GM19240 (cell line): ENCODE results near the gene ATAD3B.
"Not testable (repeated sequence)": the region's sequence is repeated elsewhere in the genome, so short reads cannot be mapped to it uniquely, and the experiment has no call there.

ENCODE experiments used
- DNase-seq: peaks from one replicate; pipeline ENCODE4 v3.0.0; 2011; ENCODE audit warnings: low spot score; ENCODE audit not compliant: insufficient read length

ATAD3B gene

DNA sequence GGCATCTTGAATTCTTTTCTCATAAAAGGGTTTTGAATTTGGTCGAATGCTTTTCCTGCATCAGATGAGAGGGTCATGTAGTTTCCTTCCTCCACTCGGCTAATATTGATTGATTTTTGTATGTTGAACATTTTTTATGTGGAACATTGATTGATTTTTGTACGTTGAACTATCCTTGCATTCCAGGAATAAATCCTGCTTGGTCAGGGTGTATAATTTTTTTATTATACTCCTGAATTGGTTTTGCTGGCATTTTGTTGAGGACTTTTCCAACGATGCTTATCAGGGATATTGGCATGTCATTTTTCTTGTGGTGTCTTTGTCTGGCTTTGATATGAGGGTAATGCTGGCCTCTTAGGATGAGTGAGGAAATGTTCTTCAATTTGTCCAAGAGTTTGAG, 60.4 kb downstream of the ATAD3B start:
- no peak for DNase-seq

DNA sequence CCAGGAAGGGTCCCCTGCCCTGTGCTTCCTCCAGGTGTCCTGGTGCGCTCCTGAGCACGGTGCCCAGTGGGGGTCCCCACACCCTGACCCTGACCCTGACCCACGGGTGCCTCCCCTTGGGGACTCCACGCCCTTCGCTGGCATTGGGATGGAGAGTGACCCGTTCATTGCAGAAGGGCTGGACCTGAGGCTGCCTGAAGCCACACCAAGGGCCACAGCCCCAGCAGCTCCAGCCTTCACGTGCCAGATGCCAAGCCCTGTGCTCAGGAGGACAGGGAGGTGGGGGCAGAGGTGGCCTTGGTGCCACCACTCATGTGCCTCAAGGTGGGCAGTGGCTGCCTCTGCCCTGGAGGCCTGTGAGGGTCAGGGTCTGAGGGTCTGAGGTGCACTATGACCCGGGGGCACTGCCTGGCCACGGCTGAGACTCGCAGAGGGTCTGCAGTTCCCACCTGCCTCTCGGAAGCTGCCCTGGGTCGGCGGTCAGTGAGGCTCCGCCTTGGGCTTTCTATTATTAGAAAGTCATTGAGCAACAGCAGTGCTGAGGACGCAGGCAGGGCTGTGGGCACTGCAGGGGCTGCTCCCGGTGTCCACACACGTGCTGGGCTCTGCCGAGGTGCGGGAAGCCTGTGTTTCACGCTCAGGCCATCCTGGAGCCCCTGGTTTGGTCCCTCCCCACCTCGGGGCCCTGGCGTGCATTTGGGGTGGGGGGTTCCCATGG, 61.8 kb downstream of the ATAD3B start:
- not testable (repeated sequence) for DNase-seq

DNA sequence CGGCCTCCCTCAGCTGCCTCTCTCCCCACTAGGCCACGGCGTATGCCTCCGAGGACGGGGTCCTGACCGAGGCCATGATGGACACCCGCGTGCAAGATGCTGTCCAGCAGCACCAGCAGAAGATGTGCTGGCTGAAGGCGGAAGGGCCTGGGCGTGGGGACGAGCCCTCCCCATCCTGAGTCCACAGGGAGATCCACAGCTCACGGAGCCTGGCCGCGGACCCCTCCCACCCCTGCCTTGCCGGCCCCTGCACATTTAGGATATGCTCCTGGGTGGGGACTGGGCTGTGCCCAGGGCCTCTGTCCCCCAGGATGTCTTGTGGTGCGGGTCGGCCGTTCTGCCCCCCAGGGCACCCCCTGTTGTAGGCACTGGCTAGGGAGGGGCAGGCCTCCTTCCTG, 62.3 kb downstream of the ATAD3B start:
- not testable (repeated sequence) for DNase-seq

DNA sequence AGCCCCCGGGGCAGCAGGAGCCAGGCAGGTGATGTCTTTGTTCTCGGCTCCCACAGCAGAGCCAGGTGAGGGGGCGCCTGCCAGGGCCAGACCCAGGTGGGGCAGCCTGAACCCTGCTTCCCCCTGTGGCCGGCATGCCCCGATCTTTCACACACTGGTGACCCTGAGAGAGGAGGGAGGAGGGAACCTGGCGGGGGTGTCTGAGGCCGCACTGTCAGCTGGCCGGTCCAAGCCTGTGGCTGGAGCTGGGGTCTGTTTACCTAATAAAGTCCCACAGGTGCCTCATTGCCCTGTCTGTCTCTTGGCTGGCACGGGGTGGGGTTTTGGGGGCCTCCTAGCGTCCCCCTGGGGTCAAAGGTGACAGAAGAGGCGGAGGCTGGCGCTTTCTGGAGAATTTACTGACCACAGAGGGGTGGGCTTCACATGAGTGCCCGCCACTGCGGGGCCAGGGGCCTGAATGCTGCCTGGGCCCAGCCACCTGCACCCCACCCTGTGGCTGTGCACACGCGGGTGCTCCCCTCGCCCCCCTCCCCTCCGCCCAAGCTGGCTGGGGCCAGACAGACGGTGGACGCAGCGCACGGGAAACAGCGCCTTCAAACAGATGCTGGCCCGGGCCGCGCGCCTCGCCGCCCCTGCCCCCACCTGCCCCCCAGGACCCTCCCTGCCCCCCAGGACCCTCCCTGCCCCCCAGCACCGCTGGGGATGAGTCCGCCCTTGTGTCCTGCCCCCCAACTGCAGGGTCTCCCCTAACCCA, 63.0 kb downstream of the ATAD3B start:
- no peak for DNase-seq

DNA sequence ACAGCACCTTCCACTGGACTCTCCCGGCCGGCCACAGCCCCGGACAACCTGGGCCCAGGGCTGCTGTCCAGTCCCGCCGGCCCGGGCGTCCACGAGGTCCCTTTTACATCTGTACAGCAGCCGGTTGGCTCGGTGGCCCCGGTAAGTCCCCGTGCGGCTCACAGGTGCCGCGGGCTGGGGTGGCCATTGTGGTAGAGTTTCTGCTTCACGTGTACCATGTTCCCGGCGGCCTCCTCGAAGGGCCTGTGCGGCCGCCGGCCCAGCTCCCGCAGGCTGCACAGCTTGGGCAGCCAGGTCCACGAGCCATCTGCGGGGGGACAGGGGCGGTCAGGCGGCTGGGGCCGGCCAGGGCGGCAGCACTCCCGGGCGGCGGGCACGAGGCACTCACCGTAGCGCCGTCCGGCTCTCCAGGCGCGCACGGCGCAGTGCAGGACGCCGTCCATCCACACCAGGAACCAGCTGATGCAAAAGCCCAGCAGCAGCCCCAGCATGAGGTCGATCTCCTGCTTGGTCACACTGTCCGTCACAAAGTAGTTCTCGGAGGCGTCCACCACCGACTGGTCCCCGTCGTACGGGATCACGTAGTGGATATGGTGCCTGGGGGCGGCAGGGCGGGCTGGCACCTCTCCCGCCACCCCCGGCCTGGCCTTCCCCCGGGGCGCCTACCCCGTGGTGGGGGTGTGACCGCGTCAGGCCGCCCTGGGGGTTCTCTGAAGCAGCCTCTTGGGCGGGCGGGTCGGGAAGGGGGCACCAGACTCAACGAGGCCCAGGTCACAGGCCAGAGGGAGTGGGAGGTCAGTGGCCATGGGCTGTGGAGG, 63.8 kb downstream of the ATAD3B start:
- no peak for DNase-seq

DNA sequence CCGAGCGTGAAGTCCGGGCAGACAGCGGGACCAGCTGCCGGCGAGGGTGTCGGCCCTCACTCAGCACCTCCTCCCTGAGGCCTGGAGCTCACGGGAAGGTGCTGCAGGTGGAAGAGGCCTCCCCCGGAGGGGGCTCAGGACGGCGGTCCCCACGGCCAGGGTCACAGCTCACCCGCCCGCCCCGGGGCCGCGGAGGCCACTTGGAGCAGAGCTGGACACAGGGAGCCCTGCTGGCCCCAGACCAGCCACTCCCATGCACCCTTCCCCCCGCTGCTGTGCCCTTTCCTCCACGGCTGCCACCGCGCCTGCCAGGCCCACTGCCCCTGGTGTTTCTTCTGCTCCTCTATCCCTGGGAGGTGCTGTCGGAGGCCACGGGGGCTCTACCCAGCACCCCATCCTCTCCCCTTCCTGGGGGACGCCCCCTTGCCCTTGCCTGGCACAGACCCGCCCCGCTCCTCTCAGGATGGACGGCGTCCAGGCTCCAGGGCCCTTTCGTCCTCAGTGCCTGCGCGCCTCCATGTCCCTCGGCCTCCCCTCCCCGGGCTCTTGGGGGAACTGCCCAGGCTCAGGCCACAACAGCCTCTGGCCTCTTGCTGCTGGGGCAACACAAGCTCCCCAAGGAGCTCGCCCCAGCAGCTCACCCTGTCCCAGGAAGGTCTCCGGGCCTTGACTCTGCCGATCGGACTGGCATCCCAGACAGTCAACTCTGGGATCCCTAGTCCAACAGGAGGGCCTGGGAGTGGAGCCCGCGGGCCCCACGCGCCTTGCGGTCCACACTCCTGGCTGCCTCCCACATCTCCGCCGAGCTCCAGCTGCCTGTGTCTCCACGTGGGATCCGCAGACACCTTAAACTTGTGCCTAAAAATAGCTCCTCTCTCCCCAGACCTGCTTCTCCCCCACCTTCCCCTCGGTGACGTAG, 64.7 kb downstream of the ATAD3B start:
- no peak for DNase-seq

DNA sequence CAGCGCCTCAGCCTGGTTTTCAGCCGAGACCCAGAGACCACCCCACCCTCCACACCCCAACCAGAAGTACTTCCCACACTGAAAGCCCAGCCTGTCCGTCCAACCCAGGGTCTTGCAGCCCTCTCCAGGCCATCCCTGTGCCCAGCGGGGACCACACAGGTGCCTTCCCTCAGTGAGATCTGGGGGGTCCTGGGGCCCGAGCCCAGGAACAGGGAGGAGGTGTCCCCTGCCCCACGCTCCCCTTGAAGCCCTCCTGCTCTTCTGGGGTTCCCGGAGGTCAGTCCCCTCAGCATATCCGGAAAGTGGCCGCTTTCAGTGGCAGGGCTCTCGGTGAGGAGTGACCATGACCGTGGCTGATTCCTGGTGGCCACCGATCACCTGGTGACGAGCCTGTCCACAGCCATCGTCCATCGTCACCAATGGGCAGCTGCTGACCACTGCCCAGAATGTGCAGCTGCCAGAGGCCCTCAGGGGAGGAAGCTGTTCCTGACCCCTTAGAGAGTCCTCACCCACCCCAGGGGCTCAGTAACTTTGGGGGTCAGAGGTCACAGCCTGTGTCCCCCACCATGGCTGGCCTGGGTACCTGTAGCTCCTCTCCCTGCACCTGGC, 65.5 kb downstream of the ATAD3B start:
- no peak for DNase-seq

DNA sequence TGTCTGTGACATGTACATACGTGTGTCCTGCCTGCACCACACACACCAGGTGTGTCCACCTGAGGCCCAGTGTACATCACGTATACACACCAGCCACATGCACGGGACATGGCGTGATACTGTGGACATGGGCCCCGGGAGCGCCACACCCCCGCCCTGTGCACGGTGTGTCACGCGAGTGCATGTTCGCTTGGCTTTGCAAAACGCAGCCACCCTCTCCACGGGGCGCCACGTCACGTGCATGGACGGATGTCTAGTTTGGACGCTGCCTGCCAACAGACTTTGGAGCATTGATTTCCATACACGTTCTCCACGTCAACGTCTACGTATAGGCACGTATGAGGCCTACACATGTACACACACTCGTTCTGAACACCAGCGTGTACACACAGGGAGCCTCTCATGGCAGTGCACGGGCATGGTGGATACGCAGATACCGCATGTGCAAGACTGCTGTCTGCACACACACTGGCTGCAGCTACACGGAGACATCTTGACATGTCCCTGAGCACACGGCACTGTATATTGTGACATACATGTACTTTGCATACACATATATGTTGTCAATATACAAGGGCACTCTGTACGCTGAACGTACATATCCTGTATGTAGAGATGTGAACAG, 66.2 kb downstream of the ATAD3B start:
- DNase-seq: no peak

DNA sequence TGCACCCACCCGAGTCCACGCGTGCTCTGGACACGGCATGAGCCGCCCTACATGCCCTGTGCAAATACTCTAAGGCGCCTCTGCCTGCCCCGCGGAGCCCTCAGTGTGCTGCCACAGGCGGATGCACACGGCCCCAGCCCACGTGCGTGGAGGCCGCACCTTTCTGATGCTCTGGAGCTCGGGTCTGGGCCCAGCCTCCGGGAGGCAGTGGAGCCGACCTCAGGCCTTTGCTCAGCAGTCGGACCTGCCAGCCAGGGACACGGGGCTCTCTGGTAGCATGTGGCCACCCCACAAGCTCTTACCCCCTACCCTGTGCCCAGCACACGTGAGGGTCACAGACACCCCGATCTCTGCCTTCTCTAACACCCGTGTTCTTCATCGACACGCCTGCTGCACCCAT, 66.8 kb downstream of the ATAD3B start:
- DNase-seq: no peak

DNA sequence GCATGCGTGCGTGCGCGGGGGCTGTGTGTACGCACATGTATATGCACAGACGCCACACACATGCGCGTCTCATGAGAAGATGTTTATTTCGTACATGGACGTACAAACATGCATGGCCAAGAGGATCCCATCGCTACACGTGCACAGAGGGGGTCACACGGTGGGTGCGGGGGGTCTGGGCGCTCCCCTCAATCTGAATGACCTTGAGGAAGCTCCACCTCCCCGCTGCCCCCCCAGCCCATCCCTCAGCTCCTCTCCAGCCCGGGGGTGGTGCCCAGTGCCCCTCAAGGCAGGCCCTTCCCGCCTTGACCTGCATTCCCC, 67.4 kb downstream of the ATAD3B start:
- DNase-seq: no peak

DNA sequence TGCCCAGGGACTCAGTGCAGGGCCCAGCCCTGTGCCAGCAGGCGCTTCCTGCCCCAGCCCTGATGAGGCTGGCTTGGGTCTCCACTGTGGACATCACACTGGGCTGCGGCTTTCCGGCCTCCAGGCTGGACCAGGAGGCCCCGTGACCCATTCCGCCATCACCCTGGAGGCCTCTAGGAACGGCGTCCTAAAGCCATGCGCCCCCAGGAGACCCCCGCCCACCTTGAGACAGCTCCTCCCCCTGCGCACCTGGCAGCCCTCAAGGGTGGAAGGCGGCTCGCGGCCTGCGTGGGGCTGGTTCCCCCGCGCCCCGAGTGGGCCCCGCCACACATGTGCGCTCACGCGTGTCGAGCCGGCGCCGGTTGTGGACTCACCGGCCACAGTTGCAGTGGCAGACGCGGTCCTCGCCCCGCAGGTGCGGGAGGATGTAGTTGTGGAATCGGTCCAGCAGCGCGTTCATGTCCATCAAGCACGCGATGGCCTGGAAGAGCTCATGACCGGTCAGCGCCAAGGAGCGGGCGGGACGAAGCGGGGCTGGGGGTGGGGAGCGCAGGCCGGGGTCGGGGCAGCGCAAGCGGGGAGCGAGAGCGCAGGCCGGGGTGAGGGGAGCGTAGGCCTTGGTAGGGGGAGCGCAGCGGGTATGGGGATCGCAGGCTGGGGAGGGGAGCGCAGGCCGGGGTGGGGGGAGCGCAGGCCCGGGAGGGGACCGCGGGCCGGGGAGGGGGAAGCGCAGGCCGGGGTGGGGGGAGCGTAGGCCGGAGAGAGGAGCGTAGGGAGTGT, 67.9 kb downstream of the ATAD3B start:
- DNase-seq: no peak

DNA sequence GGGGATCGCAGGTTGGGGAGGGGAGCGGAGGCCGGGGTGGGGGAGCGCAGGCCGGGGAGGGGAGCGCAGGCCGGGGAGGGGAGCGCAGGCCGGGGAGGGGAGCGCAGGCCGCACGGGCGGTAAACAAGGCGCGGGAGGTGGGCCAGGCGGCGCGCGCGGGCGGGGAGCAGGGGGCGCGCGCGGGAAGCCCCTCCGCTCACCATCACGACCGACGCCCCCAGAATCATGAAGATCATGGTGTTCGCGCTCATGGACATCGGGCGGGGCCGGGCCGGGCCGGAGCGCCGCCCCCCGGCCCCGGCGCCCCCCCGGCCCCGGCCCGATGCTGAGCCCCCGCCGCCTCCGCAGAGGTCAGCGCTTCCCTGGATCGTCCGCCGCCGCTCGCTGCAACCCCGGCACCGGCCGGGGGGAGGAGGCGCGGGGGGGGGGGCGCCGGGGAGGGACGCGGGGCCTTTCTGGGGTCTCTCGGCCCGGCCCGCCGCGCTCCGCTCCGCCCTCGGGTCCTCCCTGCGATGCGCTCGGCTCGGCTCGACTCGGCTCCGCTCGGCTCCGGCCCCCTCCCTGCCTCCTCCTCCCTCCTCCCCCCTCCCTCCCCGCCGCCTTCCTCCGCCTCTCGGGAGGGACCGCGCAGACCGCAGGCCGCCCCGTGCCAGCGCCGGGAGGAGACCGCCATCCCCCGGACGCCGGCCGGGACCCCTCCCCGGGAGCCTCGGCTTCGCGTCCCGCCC, 68.7 kb downstream of the ATAD3B start, which contains the start of gene TMEM240:
TSS of gene TMEM240 (minus strand) at position 535 of the 728 bp plus-strand sequence. CDS start at position 257, 278 bp downstream.
- no peak for DNase-seq

DNA sequence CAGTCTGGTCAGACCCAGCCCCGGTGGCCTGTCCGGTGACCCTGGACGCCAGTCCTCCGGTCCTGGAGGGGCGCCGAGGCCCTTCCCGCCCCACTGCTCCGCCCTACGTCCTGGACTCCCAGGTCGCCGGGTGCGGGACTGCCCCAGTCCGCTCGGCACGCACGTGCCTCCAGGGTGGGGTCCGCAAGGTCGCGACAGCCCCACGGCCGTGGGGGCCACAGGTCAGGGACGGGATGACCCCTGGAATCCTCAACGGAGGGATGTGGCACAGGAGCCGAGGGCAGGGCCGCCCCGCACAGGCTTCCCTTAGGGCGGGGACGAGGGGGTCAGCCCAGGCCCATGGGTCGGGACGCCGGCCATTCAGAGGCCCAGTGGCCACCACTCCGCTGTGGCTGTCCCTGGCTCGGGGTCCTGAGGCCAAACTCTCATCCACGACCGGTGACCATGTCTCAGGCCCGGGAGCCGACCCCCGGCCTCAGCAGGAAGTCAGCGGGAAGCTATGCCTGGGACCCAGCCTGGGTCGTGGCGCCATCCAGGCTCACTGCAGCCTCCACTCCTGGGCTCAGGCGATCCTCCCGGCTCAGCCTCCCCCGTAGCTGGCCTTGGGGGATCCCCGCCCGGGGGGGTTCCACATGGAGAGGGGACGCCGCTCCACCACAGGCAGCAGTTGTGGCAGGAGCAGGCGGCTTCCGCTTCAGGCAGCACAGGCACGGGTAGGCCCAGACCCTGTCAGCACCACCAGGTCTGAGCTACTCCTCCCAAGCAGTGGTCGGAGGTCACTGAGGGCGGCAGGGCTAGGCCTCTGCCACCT, 69.5 kb downstream of the ATAD3B start:
- DNase-seq: no peak

DNA sequence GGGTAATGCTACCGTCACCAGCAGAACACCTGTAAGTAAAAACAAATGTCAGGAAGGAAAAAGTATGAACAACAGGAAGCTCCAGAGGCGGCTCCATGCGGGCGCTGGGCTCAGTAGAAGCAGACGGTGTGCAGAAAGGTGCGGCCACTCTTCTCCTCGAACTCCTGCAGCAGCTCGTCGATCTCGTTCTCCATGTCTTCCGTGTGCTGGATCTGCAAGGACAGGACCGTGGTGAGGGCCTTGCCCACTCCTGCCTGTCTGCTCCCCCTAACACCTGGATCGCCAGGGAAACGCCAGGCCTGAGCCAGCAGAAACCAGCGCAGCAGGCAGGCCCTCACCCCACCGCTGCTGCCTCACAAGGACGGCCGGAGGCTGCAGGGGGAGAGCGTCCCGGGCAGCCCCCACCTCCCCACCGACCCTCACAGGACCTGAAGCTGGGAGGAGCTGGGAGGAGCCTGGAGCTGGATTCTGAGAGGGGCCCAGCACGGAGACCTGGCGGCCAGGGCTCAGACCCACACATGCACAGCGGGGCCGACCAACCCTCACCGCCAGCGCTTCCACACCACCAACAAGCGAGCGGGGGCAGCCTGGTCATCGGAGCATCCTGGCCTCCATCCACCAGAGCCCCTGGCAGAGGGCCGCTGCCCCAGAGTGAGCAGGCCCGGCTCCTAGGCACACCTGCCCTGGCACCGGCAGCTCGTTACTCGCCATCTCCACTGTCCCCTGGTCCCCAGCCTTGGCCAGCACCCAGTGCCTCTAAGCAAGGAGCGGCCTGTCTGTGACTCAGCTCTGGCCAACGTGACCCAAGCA, 70.6 kb downstream of the ATAD3B start:
- DNase-seq: no peak

DNA sequence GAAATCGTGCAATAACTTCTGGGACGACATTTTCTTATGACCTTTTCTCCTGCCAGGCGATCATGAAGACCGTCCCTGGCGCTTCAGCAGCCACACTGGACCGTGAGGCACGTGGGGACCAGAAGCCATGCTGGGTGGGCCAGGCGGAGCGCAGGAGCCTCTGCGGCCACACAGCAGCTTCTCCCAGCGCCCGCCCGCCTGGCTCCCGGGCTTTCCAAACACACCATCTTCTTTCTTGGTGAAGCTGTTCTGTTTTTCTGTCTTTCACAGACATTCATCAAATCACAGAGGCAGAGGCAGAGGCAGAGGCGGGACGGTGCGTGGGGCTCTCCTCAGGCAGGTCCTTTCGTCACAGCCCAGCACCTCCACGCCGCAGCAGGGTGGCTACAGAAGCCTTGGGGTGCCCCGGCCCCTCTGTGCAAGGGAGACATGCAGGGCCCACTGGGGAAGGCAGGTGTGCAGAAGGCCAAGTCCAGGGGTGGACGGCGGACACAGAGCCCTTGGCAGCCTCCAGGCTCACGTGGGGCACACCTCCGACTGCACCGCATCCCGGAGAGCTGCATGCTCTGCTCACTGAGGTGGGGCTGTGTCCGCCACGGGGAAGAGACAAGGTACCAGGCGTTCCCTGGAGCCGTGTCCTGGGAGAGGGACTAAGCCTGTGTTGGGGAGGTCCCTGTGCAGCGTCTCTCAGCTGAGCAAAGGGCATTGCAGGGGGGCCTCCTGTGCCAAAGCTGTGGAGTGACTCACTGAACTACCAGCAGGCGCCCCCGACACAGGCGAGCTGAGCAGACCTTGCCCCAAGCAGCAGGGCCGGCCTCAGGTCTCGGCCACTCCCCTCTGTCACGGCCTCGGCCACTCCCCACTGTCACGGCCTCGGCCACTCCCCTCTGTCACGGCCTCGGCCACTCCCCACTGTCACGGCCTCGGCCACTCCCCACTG, 71.5 kb downstream of the ATAD3B start:
- no peak for DNase-seq

DNA sequence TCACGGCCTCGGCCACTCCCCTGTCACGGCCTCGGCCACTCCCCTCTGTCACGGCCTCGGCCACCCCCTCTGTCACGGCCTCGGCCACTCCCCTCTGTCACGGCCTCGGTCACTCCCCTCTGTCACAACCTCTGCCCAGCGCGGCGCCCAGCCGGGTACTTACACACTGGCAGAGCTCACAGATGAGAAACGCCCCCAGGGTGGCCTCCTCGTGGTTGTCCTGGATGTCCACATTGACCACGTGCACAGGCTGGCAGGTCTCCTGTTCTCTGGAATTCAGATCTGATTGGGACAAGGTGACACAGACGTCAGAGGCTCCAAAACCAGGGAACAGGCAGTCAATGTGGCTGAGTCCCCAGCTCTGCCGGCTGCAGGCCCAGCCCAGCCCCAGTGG, 72.1 kb downstream of the ATAD3B start:
- DNase-seq: no peak
